Measurements from ENCODE around the gene CMC2.

- TF ChIP-seq CTCF (conservative IDR thresholded peaks at IDR 0.05) (no peak), EZH2 (IDR thresholded peaks at IDR 0.05; ENCODE audit: low read depth) (no peak)
Observed at GRCh38 chr16:81018496-81018895, 11.8 kb upstream of the CMC2 start.

Data from PC-9 (cell line).